Stimulated activated CD8-positive, alpha-beta memory T cell treated with anti-CD3 and anti-CD28 coated beads, Interleukin-12 subunit alpha, Interleukin-12 subunit beta, amount 100 ng/mL, for 1 hour (primary cell): Measurements from ENCODE around the gene C2CD2L.
A peak's percentile ranks its signal among the peaks of the same experiment; 100 is the strongest.
"Not testable (repeated sequence)": the region's sequence is repeated elsewhere in the genome, so short reads cannot be mapped to it uniquely, and the experiment has no call there.

ENCODE experiments used
- DNase-seq: peaks from one replicate; pipeline ENCODE4 v3.0.0-alpha.2; 2020; ENCODE audit warnings: low read depth

C2CD2L gene

GRCh38 chr11:119093942-119094815 lies 13.0 kb upstream of the C2CD2L start:
- DNase-seq, result no peak

GRCh38 chr11:119094816-119095065 lies 12.4 kb upstream of the C2CD2L start:
- peak; percentile 36 for DNase-seq

- peak; percentile 99 for DNase-seq
Measured at GRCh38 chr11:119095066-119095880, 11.9 kb upstream of the C2CD2L start.

GRCh38 chr11:119099711-119100110 lies 7.4 kb upstream of the C2CD2L start:
- no peak for DNase-seq

GRCh38 chr11:119100246-119100970 lies 6.7 kb upstream of the C2CD2L start:
- no peak for DNase-seq

GRCh38 chr11:119100994-119101758 lies 6.0 kb upstream of the C2CD2L start:
- no peak for DNase-seq

GRCh38 chr11:119101759-119102423 lies 5.3 kb upstream of the C2CD2L start, which contains the start of gene DPAGT1:
TSS of gene DPAGT1 (minus strand) at chr11:119101853. CDS start at chr11:119101655, 198 bp downstream.
- DNase-seq, result peak; percentile 78

- DNase-seq, result not testable (repeated sequence)
Measured at GRCh38 chr11:119103161-119103664, 3.9 kb upstream of the C2CD2L start.

GRCh38 chr11:119103793-119104192 lies 3.4 kb upstream of the C2CD2L start:
- no peak for DNase-seq

GRCh38 chr11:119107538-119108145 lies 498 bp downstream of the C2CD2L start:
- no peak for DNase-seq

GRCh38 chr11:119108146-119108856 lies 1.2 kb downstream of the C2CD2L start:
- DNase-seq, result no peak

GRCh38 chr11:119108857-119109221 lies 1.7 kb downstream of the C2CD2L start:
- DNase-seq, result no peak

- no peak for DNase-seq
Measured at GRCh38 chr11:119109843-119110242, 2.7 kb downstream of the C2CD2L start.

- no peak for DNase-seq
Measured at GRCh38 chr11:119110439-119110838, 3.3 kb downstream of the C2CD2L start.

GRCh38 chr11:119111361-119111925 lies 4.3 kb downstream of the C2CD2L start:
- no peak for DNase-seq

- DNase-seq, result no peak
Measured at GRCh38 chr11:119112314-119113020, 5.3 kb downstream of the C2CD2L start.

- DNase-seq, result no peak
Measured at GRCh38 chr11:119113716-119114115, 6.6 kb downstream of the C2CD2L start.

- no peak for DNase-seq
Measured at GRCh38 chr11:119114351-119114750, 7.2 kb downstream of the C2CD2L start.
